Naive B cell (primary cell): ENCODE measurements around the gene ZNF780A. TPM values are rescaled to one million over a fixed set of nuclear protein-coding genes. Genes with fewer than 3 reads are reported as not detected.

Source experiments
- ATAC-seq, 2 donors: fragments of 150-1000 bp; cut with Tn5 transposase; 2 replicates each; pipeline ENCODE4 v1.10.0; 2021; ENCODE audit warnings: low read depth in 2 of 2, mild to moderate bottlenecking in 2 of 2, moderate library complexity in 2 of 2
- DNase-seq: peaks from one replicate; pipeline ENCODE4 v3.0.0; 2022
- H3K27ac Mint-ChIP-seq, 6 donors: one replicate each; pipeline ENCODE4 v1.8.0; 2020 to 2022; ENCODE audit warnings: mild to moderate bottlenecking in 6 of 6, mixed read lengths in 6 of 6, moderate library complexity in 5 of 6, inconsistent platforms in 2 of 6
- H3K27me3 Mint-ChIP-seq, 3 donors: one replicate each; pipeline ENCODE4 v1.8.0; 2021 to 2022; ENCODE audit warnings: mixed read lengths in 3 of 3, mild to moderate bottlenecking in 1 of 3
- H3K36me3 Mint-ChIP-seq, 2 donors: one replicate each; pipeline ENCODE4 v1.8.0; 2020 to 2022; ENCODE audit warnings: mixed read lengths in 2 of 2, inconsistent platforms in 1 of 2, mild to moderate bottlenecking in 1 of 2
- H3K4me1 Mint-ChIP-seq, 3 donors: one replicate each; pipeline ENCODE4 v1.8.0; 2020 to 2022; ENCODE audit warnings: mixed read lengths in 3 of 3, inconsistent platforms in 1 of 3, mild to moderate bottlenecking in 1 of 3, moderate library complexity in 1 of 3
- H3K4me3 Mint-ChIP-seq, 8 donors: one replicate each; pipeline ENCODE4 v1.8.0; 2020 to 2022; ENCODE audit warnings: mild to moderate bottlenecking in 8 of 8, mixed read lengths in 8 of 8, moderate library complexity in 8 of 8, inconsistent platforms in 2 of 8
- H3K9me3 Mint-ChIP-seq, 7 donors: one replicate each; pipeline ENCODE4 v1.8.0; 2020 to 2022; ENCODE audit warnings: mixed read lengths in 7 of 7, mild to moderate bottlenecking in 5 of 7, inconsistent platforms in 2 of 7, moderate library complexity in 1 of 7
- polyA plus RNA-seq, 6 donors: library from polyadenylated mRNA; unstranded; fragments of 300-500 nt; fragmentation: Illumina TruSeq; gene quantifications; one replicate each; pipeline ENCODE4 v1.2.3, GENCODE V29; 2021; ENCODE audit warnings: low read depth in 6 of 6

Gene ZNF780A
- polyA plus RNA-seq, 6 donors from 2014 or later, result 13.3 to 34.7 (median 18.4) TPM

DNA sequence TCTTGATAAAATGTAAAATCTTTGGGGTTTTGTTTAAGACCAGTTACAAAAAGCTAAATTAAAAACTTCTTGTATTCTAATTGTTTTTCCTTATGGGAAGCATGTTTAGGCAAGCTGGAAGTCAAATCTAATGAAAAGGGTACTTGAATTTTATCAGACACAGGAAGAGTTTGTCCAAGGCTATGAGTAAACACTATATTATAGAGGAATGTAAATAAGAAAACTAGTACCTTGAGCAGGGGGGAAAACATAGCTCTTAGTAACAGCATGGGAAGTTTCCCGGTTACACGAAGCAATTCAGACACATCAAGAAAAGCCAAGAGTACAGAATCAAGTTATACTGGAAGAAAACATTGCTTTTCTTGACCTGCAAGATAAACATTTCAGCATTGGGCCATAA is 19.8 kb upstream of the ZNF780A start:
- H3K27ac Mint-ChIP-seq, result peak overlapping the region in 1 of 6 donors; percentile 25
- peaks cover 0 to 4% (median 0%) of the 10 kb centered on the region in 3 donors for H3K27me3 Mint-ChIP-seq

DNA sequence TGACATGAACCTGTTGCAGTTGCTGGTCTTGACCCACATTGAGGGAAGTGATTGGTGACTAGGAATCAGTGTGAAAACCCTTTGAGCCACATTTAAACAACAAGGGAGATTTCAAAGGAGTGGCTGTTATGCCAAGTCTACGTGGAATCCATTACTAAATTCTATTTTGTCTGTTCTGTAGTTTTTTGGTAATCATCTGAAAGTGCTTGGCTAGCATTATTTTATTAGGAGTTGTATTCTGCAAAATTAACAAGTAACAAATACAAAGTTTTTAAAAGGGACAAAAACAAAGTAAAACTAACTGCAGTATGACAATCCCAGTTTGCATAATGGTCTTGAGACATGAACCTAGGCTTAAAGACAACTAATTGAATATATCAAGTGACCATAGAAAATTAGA is 14.0 kb upstream of the ZNF780A start:
- peaks cover 0 to 2% (median 2%) of the 10 kb centered on the region in 7 donors for H3K9me3 Mint-ChIP-seq
- no peak overlapping the region for H3K27ac Mint-ChIP-seq
- ATAC-seq (no peak), DNase-seq (no peak)
- H3K36me3 Mint-ChIP-seq, result peaks cover 0 to 5% of the 10 kb centered on the region in 2 donors
- no peak overlapping the region for H3K4me3 Mint-ChIP-seq
- peaks cover 0 to 6% (median 0%) of the 10 kb centered on the region in 3 donors for H3K27me3 Mint-ChIP-seq
- H3K4me1 Mint-ChIP-seq, result no peaks in the 10 kb centered on the region

More for the DNA sequence above, 19.8 kb upstream of the ZNF780A start:
- ATAC-seq (no peak), DNase-seq (no peak)
- peaks cover 0 to 18% (median 10%) of the 10 kb centered on the region in 7 donors for H3K9me3 Mint-ChIP-seq
- H3K36me3 Mint-ChIP-seq, result peaks cover 0 to 5% of the 10 kb centered on the region in 2 donors
- H3K4me3 Mint-ChIP-seq, result no peak overlapping the region
- no peaks in the 10 kb centered on the region for H3K4me1 Mint-ChIP-seq

DNA sequence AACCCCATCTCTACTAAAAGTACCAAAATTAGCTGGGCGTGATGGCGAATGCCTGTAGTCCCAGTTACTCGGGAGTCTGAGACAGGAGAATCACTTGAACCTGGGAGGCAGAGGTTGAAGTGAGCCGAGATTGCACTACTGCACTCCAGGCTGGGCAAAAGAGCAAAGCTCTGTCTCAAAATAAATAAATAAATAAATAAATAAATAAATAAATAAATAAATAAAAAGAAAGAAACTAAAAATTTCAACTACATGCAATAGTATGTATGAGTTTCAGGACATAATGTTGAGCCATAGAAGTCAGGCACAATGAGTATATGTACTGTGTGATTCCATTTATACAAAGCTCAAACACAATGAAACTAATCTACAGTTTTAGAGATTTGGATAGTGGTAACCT is 12.9 kb upstream of the ZNF780A start:
- no peak for ATAC-seq
- DNase-seq, result no peak
- Mint-ChIP-seq H3K27ac (no peak overlapping the region), H3K27me3 (peaks cover 0 to 6% (median 0%) of the 10 kb centered on the region in 3 donors), H3K36me3 (peaks cover 0 to 5% of the 10 kb centered on the region in 2 donors), H3K9me3 (peaks cover 0 to 2% (median 2%) of the 10 kb centered on the region in 7 donors), H3K4me3 (no peak overlapping the region), H3K4me1 (no peaks in the 10 kb centered on the region)

DNA sequence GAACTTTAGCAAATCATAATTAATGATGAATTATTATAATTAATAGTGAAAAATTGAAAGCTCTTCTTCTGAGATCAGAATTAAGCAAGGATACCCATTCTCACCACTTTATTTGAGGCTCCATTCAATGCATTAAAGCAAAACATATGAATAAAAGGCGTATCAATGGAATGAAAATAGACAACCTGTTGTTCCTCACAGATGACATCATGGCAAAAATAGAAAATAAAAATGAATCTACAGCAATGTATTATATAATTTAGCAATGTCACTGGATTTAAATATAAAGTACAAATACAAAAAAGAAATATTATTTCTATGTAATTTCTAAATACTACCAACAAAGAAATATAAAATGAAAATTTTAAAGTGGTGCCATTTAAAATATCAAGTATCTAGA is 11.1 kb upstream of the ZNF780A start:
- H3K36me3 Mint-ChIP-seq, result peaks cover 0 to 5% of the 10 kb centered on the region in 2 donors
- peaks cover 0 to 2% (median 2%) of the 10 kb centered on the region in 7 donors for H3K9me3 Mint-ChIP-seq
- ATAC-seq (no peak), DNase-seq (no peak)
- no peak overlapping the region for H3K27ac Mint-ChIP-seq
- H3K4me3 Mint-ChIP-seq, result no peak overlapping the region
- H3K4me1 Mint-ChIP-seq, result no peaks in the 10 kb centered on the region
- H3K27me3 Mint-ChIP-seq, result peaks cover 4 to 18% (median 15%) of the 10 kb centered on the region in 3 donors

DNA sequence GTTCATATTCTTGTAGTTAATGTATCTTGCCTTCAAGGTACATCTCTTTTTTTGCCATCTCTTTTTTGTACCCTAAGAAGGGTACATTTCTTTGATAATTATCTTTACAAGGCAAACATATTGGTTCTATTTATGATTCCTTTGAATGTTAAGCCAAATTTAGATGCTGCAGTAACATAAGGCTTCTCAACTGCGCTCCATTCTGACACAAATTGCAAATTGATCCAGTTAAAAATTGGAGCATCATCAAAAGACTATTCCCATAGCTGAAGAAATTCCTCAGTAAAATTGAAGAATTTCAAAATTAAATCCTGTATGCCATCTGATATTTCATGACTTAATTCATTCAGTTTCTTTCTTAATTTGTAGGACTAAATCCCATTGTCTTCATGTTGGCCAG is 2.7 kb upstream of the ZNF780A start:
- ATAC-seq (no peak), DNase-seq (no peak)
- Mint-ChIP-seq H3K36me3 (peaks cover 0 to 8% of the 10 kb centered on the region in 2 donors), H3K27ac (no peak overlapping the region), H3K4me3 (no peak overlapping the region), H3K4me1 (peaks cover 27% of the 10 kb centered on the region in 3 donors), H3K27me3 (peaks cover 12 to 41% (median 41%) of the 10 kb centered on the region in 3 donors), H3K9me3 (peaks cover 0 to 8% (median 6%) of the 10 kb centered on the region in 7 donors)

DNA sequence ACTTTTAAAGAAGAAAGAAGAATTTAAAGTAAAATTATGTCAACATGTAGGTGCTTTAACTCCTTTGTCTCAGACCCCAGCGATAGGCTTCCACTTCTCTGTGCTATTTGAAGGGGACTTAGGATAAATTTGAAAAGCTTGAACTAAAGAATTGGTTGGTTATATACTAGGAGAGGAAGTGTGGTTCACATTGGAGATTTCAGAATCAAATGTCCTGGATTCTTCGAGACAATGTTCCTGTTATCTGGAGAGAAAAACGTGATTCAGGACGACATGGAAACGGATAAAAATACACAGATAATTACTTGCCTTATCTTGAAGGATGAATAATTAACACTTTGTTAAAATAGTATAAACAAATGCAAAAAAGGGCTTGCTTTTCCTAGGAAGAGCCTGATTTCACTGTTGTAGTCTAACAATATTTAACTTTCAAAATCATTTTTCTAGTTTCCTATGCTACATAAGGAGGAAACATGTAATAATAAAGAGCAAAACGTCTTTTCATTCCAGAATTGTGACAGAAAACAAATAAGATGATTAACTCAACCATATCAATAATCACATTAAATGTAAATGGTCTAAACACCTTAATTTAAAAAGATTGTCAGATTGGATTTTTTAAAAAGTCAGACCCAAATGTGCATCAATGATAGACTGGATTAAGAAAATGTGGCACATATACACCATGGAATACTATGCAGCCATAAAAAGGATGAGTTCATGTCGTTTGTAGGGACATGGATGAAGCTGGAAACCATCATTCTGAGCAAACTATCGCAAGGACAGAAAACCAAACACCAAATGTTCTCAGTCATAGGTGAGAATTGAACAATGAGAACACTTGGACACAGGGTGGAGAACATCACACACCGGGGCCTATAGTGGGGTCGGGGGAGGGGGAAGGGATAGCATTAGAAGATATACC is 724 bp upstream of the ZNF780A start:
- no peak for ATAC-seq
- Mint-ChIP-seq H3K4me1 (peaks cover 33 to 44% (median 40%) of the 10 kb centered on the region in 3 donors), H3K27ac (peak overlapping the region in 5 of 6 donors; percentile 91 to 99 (median 98)), H3K36me3 (peaks cover 0 to 15% of the 10 kb centered on the region in 2 donors), H3K27me3 (peaks cover 8 to 25% (median 25%) of the 10 kb centered on the region in 3 donors), H3K9me3 (peaks cover 0 to 14% (median 6%) of the 10 kb centered on the region in 7 donors), H3K4me3 (peak overlapping the region; percentile 97 to 100 (median 99))
- no peak for DNase-seq

DNA sequence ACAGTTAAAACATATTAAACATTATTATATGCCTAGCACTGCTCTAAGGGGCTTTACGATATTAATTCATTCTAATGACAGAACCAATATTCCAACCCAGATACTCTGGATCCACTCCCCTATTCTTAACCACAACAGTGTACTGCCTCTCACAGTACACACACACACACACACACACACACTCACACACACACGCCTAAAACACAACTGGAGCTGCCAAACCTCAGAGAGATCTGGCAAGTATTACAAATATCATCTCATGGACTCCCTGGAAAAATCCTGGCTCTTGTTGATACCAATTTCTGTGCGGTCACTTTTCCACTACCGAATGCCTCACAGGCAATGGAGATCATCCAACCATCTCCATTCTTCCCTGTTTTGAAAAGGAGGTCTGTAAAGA is 1.3 kb downstream of the ZNF780A start:
- H3K27ac Mint-ChIP-seq, result peak overlapping the region in 5 of 6 donors; percentile 62 to 99 (median 91)
- no peak for DNase-seq
- H3K9me3 Mint-ChIP-seq, result peaks cover 0 to 8% (median 0%) of the 10 kb centered on the region in 7 donors
- H3K4me3 Mint-ChIP-seq, result peak overlapping the region in 7 of 8 donors; percentile 97 to 100 (median 99)
- no peak for ATAC-seq
- peaks cover 0 to 10% (median 6%) of the 10 kb centered on the region in 3 donors for H3K27me3 Mint-ChIP-seq
- H3K36me3 Mint-ChIP-seq, result peaks cover 5 to 10% of the 10 kb centered on the region in 2 donors
- peaks cover 33 to 44% (median 40%) of the 10 kb centered on the region in 3 donors for H3K4me1 Mint-ChIP-seq

DNA sequence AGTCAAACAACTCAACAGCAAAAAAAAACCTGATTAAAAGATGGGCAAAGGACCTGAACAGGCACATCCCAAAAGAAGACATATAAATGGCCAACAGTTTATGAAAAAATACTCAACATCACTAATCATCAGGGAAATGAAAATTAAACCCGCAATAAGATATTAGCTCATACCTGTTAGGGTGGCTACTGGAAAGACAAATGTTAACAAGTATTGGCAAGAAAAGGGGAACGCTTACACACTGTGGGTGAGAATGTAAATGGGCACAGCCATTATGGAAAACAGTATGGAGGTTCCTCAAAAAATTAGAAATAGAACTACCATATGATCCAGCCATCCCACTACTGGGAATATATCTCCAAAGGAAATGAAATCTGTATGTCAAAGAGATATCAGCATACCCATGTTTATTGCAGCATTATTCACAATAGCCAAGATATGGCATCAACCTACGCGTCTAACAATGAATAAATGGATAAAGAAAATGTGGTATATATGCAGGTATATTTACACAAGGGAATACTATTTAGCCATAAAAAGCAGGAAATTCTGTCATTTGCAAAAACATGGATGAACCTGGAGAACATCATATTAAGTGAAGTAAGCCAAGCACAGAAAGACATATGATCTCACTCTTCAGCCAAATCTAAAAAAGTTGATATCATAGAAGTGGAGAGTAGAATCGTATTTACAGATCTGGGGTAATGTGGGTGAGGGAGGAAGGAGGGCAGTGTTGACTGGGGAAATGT is 2.3 kb downstream of the ZNF780A start:
- DNase-seq (no peak), ATAC-seq (no peak)
- Mint-ChIP-seq H3K36me3 (peaks cover 9 to 17% of the 10 kb centered on the region in 2 donors), H3K4me1 (peaks cover 33 to 44% (median 40%) of the 10 kb centered on the region in 3 donors), H3K27ac (peak overlapping the region in 3 of 6 donors; percentile 21 to 54 (median 32)), H3K27me3 (no peaks in the 10 kb centered on the region), H3K4me3 (peak overlapping the region in 5 of 8 donors; percentile 8 to 99 (median 40)), H3K9me3 (peaks cover 0 to 8% (median 0%) of the 10 kb centered on the region in 7 donors)

DNA sequence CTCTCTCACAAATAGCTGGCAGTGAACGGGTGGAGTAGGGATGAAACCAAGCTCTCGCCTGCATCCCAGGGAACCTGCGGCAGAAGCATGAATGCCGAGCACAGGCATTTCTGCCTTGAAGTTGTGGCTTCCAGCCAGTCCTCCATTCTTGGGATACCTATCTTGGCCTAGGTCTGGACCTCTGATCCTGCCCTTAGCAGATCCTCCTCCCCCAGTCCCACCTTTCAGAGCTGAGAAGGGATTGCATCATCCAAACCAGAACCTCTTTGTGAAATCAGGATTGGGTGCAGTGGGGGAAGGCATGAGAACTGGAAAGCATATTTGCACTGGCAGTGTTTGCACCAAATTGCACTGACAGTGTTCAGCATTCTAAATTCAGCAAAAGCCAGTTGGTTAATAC is 5.8 kb downstream of the ZNF780A start:
- no peak overlapping the region for H3K4me3 Mint-ChIP-seq
- no peak for ATAC-seq
- DNase-seq, result no peak
- H3K4me1 Mint-ChIP-seq, result peaks cover 26 to 42% (median 40%) of the 10 kb centered on the region in 3 donors
- peaks cover 36 to 46% of the 10 kb centered on the region in 2 donors for H3K36me3 Mint-ChIP-seq
- no peaks in the 10 kb centered on the region for H3K27me3 Mint-ChIP-seq
- peaks cover 0 to 15% (median 2%) of the 10 kb centered on the region in 7 donors for H3K9me3 Mint-ChIP-seq
- no peak overlapping the region for H3K27ac Mint-ChIP-seq

DNA sequence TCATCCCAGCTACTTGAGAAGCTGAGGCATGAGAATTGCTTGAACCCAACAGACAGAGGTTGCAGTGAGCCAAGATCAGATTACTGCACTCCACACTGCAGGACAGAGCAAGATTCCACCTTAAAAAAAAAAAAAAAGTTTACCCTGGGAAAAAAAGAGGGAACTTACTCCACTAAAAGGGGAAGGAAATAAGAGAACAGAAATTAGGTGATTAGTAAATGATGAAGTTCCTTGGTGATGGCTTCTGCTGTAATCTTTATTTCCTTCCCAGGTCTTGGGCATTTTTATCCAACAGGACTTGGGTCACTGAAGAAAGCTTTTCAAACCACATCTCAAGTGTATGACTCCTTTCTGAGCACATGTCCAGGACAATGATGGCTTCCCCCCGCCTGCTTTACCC is 9.3 kb downstream of the ZNF780A start:
- H3K4me3 Mint-ChIP-seq, result peak overlapping the region in 2 of 8 donors; percentile 36 to 68
- peak overlapping the region in 3 of 6 donors; percentile 14 to 82 (median 65) for H3K27ac Mint-ChIP-seq

DNA sequence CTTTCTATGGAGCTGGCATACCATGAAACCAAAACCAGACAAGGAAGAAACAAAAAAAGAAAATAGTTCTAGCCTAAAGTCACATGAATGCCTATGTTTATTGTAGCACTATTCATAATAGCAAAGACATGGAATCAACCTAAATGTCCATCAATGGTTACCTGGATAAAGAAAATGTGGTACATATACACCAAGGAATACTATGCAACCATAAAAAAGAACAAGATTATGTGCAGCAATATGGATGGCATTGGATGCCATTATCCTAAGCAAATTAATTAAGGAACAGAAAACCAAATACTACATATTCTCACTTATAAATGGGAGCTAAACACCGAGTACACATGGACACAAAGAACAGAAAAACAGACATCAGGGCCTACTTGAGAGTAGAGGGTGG is 10.5 kb downstream of the ZNF780A start:
- no peaks in the 10 kb centered on the region for H3K27me3 Mint-ChIP-seq
- DNase-seq, result no peak
- H3K9me3 Mint-ChIP-seq, result peaks cover 13 to 47% (median 43%) of the 10 kb centered on the region in 7 donors
- peak overlapping the region in 1 of 6 donors; percentile 83 for H3K27ac Mint-ChIP-seq
- H3K4me1 Mint-ChIP-seq, result peaks cover 11 to 22% (median 22%) of the 10 kb centered on the region in 3 donors
- no peak for ATAC-seq
- no peak overlapping the region for H3K4me3 Mint-ChIP-seq
- peaks cover 81 to 86% of the 10 kb centered on the region in 2 donors for H3K36me3 Mint-ChIP-seq

More for the DNA sequence above, 9.3 kb downstream of the ZNF780A start:
- no peak for ATAC-seq
- peaks cover 70 to 75% of the 10 kb centered on the region in 2 donors for H3K36me3 Mint-ChIP-seq
- peaks cover 11 to 22% (median 22%) of the 10 kb centered on the region in 3 donors for H3K4me1 Mint-ChIP-seq
- H3K27me3 Mint-ChIP-seq, result no peaks in the 10 kb centered on the region
- DNase-seq, result no peak
- H3K9me3 Mint-ChIP-seq, result peaks cover 13 to 36% (median 34%) of the 10 kb centered on the region in 7 donors

DNA sequence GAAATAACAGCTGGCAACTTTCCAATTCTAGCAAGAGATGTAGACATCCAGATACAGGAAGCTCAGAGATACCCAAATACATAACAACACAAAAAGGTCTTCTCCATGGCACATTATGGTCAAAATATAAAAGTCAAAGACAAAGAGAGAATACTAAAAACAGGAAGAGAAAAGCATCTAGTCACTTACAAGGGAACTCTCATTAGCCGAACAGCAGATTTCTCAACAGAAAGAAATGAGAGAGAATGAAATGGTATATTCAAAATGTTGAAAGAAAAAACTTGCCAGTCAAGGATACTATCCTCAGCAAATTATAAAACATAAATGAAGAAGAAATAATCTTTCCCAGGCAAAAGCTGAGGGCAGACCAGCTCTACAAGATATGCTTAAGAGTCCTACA is 12.4 kb downstream of the ZNF780A start:
- H3K36me3 Mint-ChIP-seq, result peaks cover 82 to 95% of the 10 kb centered on the region in 2 donors
- DNase-seq, result no peak
- peak overlapping the region in 1 of 6 donors; percentile 50 for H3K27ac Mint-ChIP-seq
- peak overlapping the region in 1 of 8 donors; percentile 20 for H3K4me3 Mint-ChIP-seq
- peaks cover 11 to 22% (median 22%) of the 10 kb centered on the region in 3 donors for H3K4me1 Mint-ChIP-seq
- ATAC-seq, result no peak
- H3K27me3 Mint-ChIP-seq, result no peaks in the 10 kb centered on the region
- H3K9me3 Mint-ChIP-seq, result peaks cover 13 to 66% (median 55%) of the 10 kb centered on the region in 7 donors

DNA sequence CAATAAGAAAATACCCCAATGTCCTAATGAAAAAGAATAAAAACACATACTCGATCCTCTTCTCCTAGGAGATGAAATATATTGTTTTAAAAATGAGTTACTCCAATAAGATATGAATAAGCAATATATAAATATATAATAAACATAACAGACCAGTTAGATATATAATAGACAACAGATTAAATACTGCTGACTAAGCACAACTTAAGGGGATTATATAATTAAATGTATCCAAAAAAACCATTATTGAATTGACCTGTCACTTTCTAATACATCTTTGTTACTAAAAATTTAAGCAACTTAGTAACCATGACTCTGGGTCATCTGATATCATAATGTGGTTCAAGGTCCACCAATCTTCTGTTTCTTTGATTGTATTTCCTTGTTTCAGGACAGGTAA is 20.7 kb downstream of the ZNF780A start:
- no peaks in the 10 kb centered on the region for H3K27me3 Mint-ChIP-seq
- no peak for ATAC-seq
- H3K4me1 Mint-ChIP-seq, result peaks cover 0 to 4% (median 0%) of the 10 kb centered on the region in 3 donors
- peaks cover 12 to 24% of the 10 kb centered on the region in 2 donors for H3K36me3 Mint-ChIP-seq
- no peak for DNase-seq
- no peak overlapping the region for H3K27ac Mint-ChIP-seq
- no peak overlapping the region for H3K4me3 Mint-ChIP-seq
- H3K9me3 Mint-ChIP-seq, result peaks cover 2 to 31% (median 13%) of the 10 kb centered on the region in 7 donors
